ENCODE results near the gene LAD1. TPM values are rescaled to one million over a fixed set of nuclear protein-coding genes. Genes with fewer than 3 reads are reported as not detected.

Gene LAD1
- total and polyA plus RNA-seq, 2 donors (not counting 1 experiment from before 2014, with no cell fraction given) = not detected

GRCh38 chr1:201403359-201403758 is 4.2 kb upstream of the LAD1 start:
- Histone ChIP-seq H3K27me3 (ENCODE audit: control insufficient read depth, insufficient read depth, low read length) (peaks cover 37% of the 10 kb centered on the region), H3K4me1 (ENCODE audit: control insufficient read depth, extremely low read depth, insufficient read depth, low read length) (no peaks in the 10 kb centered on the region), H3K9me3 (ENCODE audit: control insufficient read depth, insufficient read depth, low read depth, low read length) (no peaks in the 10 kb centered on the region), H4K20me1 (ENCODE audit: control insufficient read depth, extremely low read depth, insufficient read depth, low read length) (no peaks in the 10 kb centered on the region), H3K4me2 (ENCODE audit: extremely low read depth, insufficient read depth, low read length) (no peak overlapping the region), H2AFZ (ENCODE audit: low read length) (no peak overlapping the region), H3K9ac (ENCODE audit: insufficient read depth, low read length) (no peak overlapping the region), H3K27ac (ENCODE audit: insufficient read depth, low read length) (no peak overlapping the region), H3K4me3 (replicated peaks in 1 of 4; ENCODE audit: control extremely low read depth in 1 of 4, insufficient read depth in 1 of 4, low read depth in 3 of 4, low read length in 4 of 4) (no peak overlapping the region), H3K79me2 (ENCODE audit: control insufficient read depth, insufficient read depth, low read length) (no peaks in the 10 kb centered on the region), H3K36me3 (ENCODE audit: control insufficient read depth, insufficient read depth, low read length) (no peaks in the 10 kb centered on the region)
- no peak for DNase-seq (ENCODE audit: low read depth in 2 of 2)
- TF ChIP-seq CTCF (conservative IDR thresholded peaks at IDR 0.05 in 1 of 2, IDR thresholded peaks at IDR 0.05 in 1 of 2; ENCODE audit: low read depth in 1 of 2, low read length in 2 of 2) = no peak
- no peak for TF ChIP-seq EZH2 (IDR thresholded peaks at IDR 0.05; ENCODE audit: low read length, missing control alignments)

- Histone ChIP-seq H3K4me2 (ENCODE audit: extremely low read depth, insufficient read depth, low read length) (no peak overlapping the region), H3K4me1 (ENCODE audit: control insufficient read depth, extremely low read depth, insufficient read depth, low read length) (no peaks in the 10 kb centered on the region), H3K36me3 (ENCODE audit: control insufficient read depth, insufficient read depth, low read length) (no peaks in the 10 kb centered on the region), H3K4me3 (replicated peaks in 1 of 4; ENCODE audit: control extremely low read depth in 1 of 4, insufficient read depth in 1 of 4, low read depth in 3 of 4, low read length in 4 of 4) (no peak overlapping the region), H3K79me2 (ENCODE audit: control insufficient read depth, insufficient read depth, low read length) (no peaks in the 10 kb centered on the region), H3K9ac (ENCODE audit: insufficient read depth, low read length) (no peak overlapping the region), H3K9me3 (ENCODE audit: control insufficient read depth, insufficient read depth, low read depth, low read length) (no peaks in the 10 kb centered on the region), H2AFZ (ENCODE audit: low read length) (no peak overlapping the region), H4K20me1 (ENCODE audit: control insufficient read depth, extremely low read depth, insufficient read depth, low read length) (no peaks in the 10 kb centered on the region), H3K27me3 (ENCODE audit: control insufficient read depth, insufficient read depth, low read length) (peaks cover 52% of the 10 kb centered on the region), H3K27ac (ENCODE audit: insufficient read depth, low read length) (no peak overlapping the region)
- DNase-seq (ENCODE audit: low read depth in 2 of 2) = no peak
- TF ChIP-seq CTCF (conservative IDR thresholded peaks at IDR 0.05 in 1 of 2, IDR thresholded peaks at IDR 0.05 in 1 of 2; ENCODE audit: low read depth in 1 of 2, low read length in 2 of 2) = no peak
- TF ChIP-seq EZH2 (IDR thresholded peaks at IDR 0.05; ENCODE audit: low read length, missing control alignments) = no peak
These were observed 2.6 kb upstream of the LAD1 start for GRCh38 chr1:201401700-201402099.

GRCh38 chr1:201400852-201401230 is 1.7 kb upstream of the LAD1 start:
- Histone ChIP-seq H2AFZ (ENCODE audit: low read length) (no peak overlapping the region), H4K20me1 (ENCODE audit: control insufficient read depth, extremely low read depth, insufficient read depth, low read length) (no peaks in the 10 kb centered on the region), H3K4me3 (replicated peaks in 1 of 4; ENCODE audit: control extremely low read depth in 1 of 4, insufficient read depth in 1 of 4, low read depth in 3 of 4, low read length in 4 of 4) (no peak overlapping the region), H3K27ac (ENCODE audit: insufficient read depth, low read length) (no peak overlapping the region), H3K9me3 (ENCODE audit: control insufficient read depth, insufficient read depth, low read depth, low read length) (no peaks in the 10 kb centered on the region), H3K36me3 (ENCODE audit: control insufficient read depth, insufficient read depth, low read length) (no peaks in the 10 kb centered on the region), H3K27me3 (ENCODE audit: control insufficient read depth, insufficient read depth, low read length) (peaks cover 54% of the 10 kb centered on the region), H3K4me1 (ENCODE audit: control insufficient read depth, extremely low read depth, insufficient read depth, low read length) (no peaks in the 10 kb centered on the region), H3K9ac (ENCODE audit: insufficient read depth, low read length) (no peak overlapping the region), H3K79me2 (ENCODE audit: control insufficient read depth, insufficient read depth, low read length) (no peaks in the 10 kb centered on the region), H3K4me2 (ENCODE audit: extremely low read depth, insufficient read depth, low read length) (no peak overlapping the region)
- no peak for DNase-seq (ENCODE audit: low read depth in 2 of 2)
- no peak for TF ChIP-seq CTCF (conservative IDR thresholded peaks at IDR 0.05 in 1 of 2, IDR thresholded peaks at IDR 0.05 in 1 of 2; ENCODE audit: low read depth in 1 of 2, low read length in 2 of 2)
- TF ChIP-seq EZH2 (IDR thresholded peaks at IDR 0.05; ENCODE audit: low read length, missing control alignments) = no peak

All from fibroblast of lung (primary cell).